SIG-M5 (cell line): ENCODE measurements around the gene FSD1.

ENCODE experiments used
- DNase-seq: peaks from one replicate; lab custom pipeline; 2025; lab: John Stamatoyannopoulos, UW

The FSD1 gene

GRCh38 chr19:4365791-4366665, 61.6 kb downstream of the FSD1 start:
- DNase-seq = no peak

- no peak for DNase-seq
Observed at GRCh38 chr19:4366666-4367335, 62.4 kb downstream of the FSD1 start.

- no peak for DNase-seq
Observed at GRCh38 chr19:4367336-4367723, 62.9 kb downstream of the FSD1 start.

- DNase-seq = no peak
Observed at GRCh38 chr19:4367781-4368127, 63.4 kb downstream of the FSD1 start.

- no peak for DNase-seq
Observed at GRCh38 chr19:4368128-4368820, 63.9 kb downstream of the FSD1 start.

- DNase-seq = no peak
Observed at GRCh38 chr19:4369109-4369887, 64.9 kb downstream of the FSD1 start.

GRCh38 chr19:4369888-4370260, 65.5 kb downstream of the FSD1 start:
- no peak for DNase-seq

- no peak for DNase-seq
Observed at GRCh38 chr19:4370418-4371041, 66.1 kb downstream of the FSD1 start.

- no peak for DNase-seq
Observed at GRCh38 chr19:4371247-4372164, 67.1 kb downstream of the FSD1 start.

GRCh38 chr19:4372165-4373012, 68.0 kb downstream of the FSD1 start:
- DNase-seq = no peak

GRCh38 chr19:4373013-4373367, 68.6 kb downstream of the FSD1 start:
- DNase-seq = no peak
